ENCODE results near the gene HNF4A. TPM values are rescaled to one million over a fixed set of nuclear protein-coding genes. Genes with fewer than 3 reads are reported as not detected.

Gene HNF4A
- total and polyA plus RNA-seq, 2 of the 13 experiments (the other 11 are each of a cell fraction or from before 2014, with no cell fraction given): 80.9 to 169 TPM

GRCh38 chr20:44418069-44418905, 62.8 kb downstream of the HNF4A start (continued):
- TF ChIP-seq HIC2 (CRISPR knock-in tag; IDR thresholded peaks at IDR 0.05; ENCODE audit: low read depth): peak; percentile 80; the same call in 1 of the 2 replicates
- peak; percentile 17; the same call in 1 of the 2 replicates for TF ChIP-seq SPEN (CRISPR knock-in tag; IDR thresholded peaks at IDR 0.05; ENCODE audit: low read depth)
- peak; percentile 88 for TF ChIP-seq BCL6 (CRISPR knock-in tag; IDR thresholded peaks at IDR 0.05)
- peak; percentile 71 for TF ChIP-seq ZSCAN31 (CRISPR knock-in tag; IDR thresholded peaks at IDR 0.05; ENCODE audit: low read depth)
- TF ChIP-seq ZNF616 (CRISPR knock-in tag; IDR thresholded peaks at IDR 0.05; ENCODE audit: low read depth): peak; percentile 54; the same call in 1 of the 2 replicates
- peak; percentile 78 for TF ChIP-seq ZNF768 (CRISPR knock-in tag; IDR thresholded peaks at IDR 0.05)
- TF ChIP-seq ZNF777 (CRISPR knock-in tag; IDR thresholded peaks at IDR 0.05): no peak
- peak; percentile 91; the same call in 1 of the 2 replicates for TF ChIP-seq DZIP1 (CRISPR knock-in tag; IDR thresholded peaks at IDR 0.05)
- TF ChIP-seq RXRB (CRISPR knock-in tag; IDR thresholded peaks at IDR 0.05; ENCODE audit: borderline replicate concordance): peak; percentile 90
- peak; percentile 30; the same call in 1 of the 2 replicates for TF ChIP-seq ZNF878 (CRISPR knock-in tag; IDR thresholded peaks at IDR 0.05)
- no peak; the same call in 1 of the 2 replicates for TF ChIP-seq MAZ (IDR thresholded peaks at IDR 0.05; ENCODE audit: borderline replicate concordance, low read depth, low read length)
- TF ChIP-seq MAZ (CRISPR knock-in tag; IDR thresholded peaks at IDR 0.05; ENCODE audit: low read depth): peak; percentile 83
- TF ChIP-seq SMAD1 (CRISPR knock-in tag; IDR thresholded peaks at IDR 0.05; ENCODE audit: borderline replicate concordance, low read depth): 0 out of 2 replicates have a peak, but pooled peaks have one; percentile 12
- peak; percentile 89 for TF ChIP-seq NCOA2 (CRISPR knock-in tag; IDR thresholded peaks at IDR 0.05)
- peak in 1 of 2 experiments; percentile 58; a peak in 3 of 4 replicates for TF ChIP-seq POLR2A (IDR thresholded peaks at IDR 0.05; ENCODE audit: insufficient read depth in 1 of 2, low read depth in 2 of 2, low read length in 2 of 2)
- TF ChIP-seq GABPA (IDR thresholded peaks at IDR 0.05; ENCODE audit: low read depth, low read length): no peak
- TF ChIP-seq GABPA (CRISPR knock-in tag; IDR thresholded peaks at IDR 0.05; ENCODE audit: low read depth): peak; percentile 15; the same call in 1 of the 2 replicates
- peak; percentile 41; the same call in 1 of the 2 replicates for TF ChIP-seq SNAPC2 (CRISPR knock-in tag; IDR thresholded peaks at IDR 0.05)
- peak; percentile 41; the same call in 1 of the 2 replicates for TF ChIP-seq MIER3 (CRISPR knock-in tag; IDR thresholded peaks at IDR 0.05; ENCODE audit: borderline replicate concordance)
- no peak for TF ChIP-seq STAG1 (CRISPR knock-in tag; IDR thresholded peaks at IDR 0.05)
- 0 out of 2 replicates have a peak, but pooled peaks have one; percentile 34 for TF ChIP-seq NR2F2 (IDR thresholded peaks at IDR 0.05; ENCODE audit: borderline replicate concordance, low read depth)
- peak; percentile 72 for TF ChIP-seq TFDP2 (CRISPR knock-in tag; IDR thresholded peaks at IDR 0.05)
- no peak for TF ChIP-seq NFYC (CRISPR knock-in tag; IDR thresholded peaks at IDR 0.05)
- TF ChIP-seq ZNF552 (CRISPR knock-in tag; IDR thresholded peaks at IDR 0.05; ENCODE audit: borderline replicate concordance): 0 out of 2 replicates have a peak, but pooled peaks have one; percentile 57
- peak; percentile 82; the same call in 1 of the 2 replicates for TF ChIP-seq ZSCAN21 (CRISPR knock-in tag; IDR thresholded peaks at IDR 0.05; ENCODE audit: borderline replicate concordance)
